Activated T-helper 17 cell treated with anti-CD3 and anti-CD28 coated beads, Interleukin-2, amount 50 U/mL, for 72 hours (primary cell): ENCODE results near the gene SLFNL1. TPM values are rescaled to one million over a fixed set of nuclear protein-coding genes. Genes with fewer than 3 reads are reported as not detected.
A peak's percentile ranks its signal among the peaks of the same experiment; 100 is the strongest.

Experiments
- ATAC-seq: fragments of 150-1000 bp; cut with Tn5 transposase; replicated peaks from 2 replicates; pipeline ENCODE4 v1.10.0; 2021; ENCODE audit warnings: mild to moderate bottlenecking, moderate library complexity
- H3K27ac Mint-ChIP-seq: one replicate; pipeline ENCODE4 v1.8.0; 2022; ENCODE audit warnings: mixed read lengths
- H3K27me3 Mint-ChIP-seq: one replicate; pipeline ENCODE4 v1.8.0; 2022; ENCODE audit warnings: mixed read lengths
- H3K36me3 Mint-ChIP-seq: one replicate; pipeline ENCODE4 v1.8.0; 2022; ENCODE audit warnings: low read depth, mild to moderate bottlenecking, mixed read lengths
- H3K4me1 Mint-ChIP-seq: one replicate; pipeline ENCODE4 v1.8.0; 2022; ENCODE audit warnings: mixed read lengths
- H3K4me3 Mint-ChIP-seq: one replicate; pipeline ENCODE4 v1.8.0; 2022; ENCODE audit warnings: mild to moderate bottlenecking, mixed read lengths
- H3K9me3 Mint-ChIP-seq: one replicate; pipeline ENCODE4 v1.8.0; 2022; ENCODE audit warnings: mixed read lengths
- total RNA-seq, 2 donors: library from RNA; stranded (reverse); gene quantifications; one replicate each; pipeline ENCODE4 v1.2.3, GENCODE V29; 2022

The SLFNL1 gene
- total RNA-seq: under 1 TPM; 0.13 to 0.32 TPM

- no peak within 1 kb of the TSS for H3K27ac Mint-ChIP-seq
- peaks cover 25% of the 10 kb centered on the region for H3K36me3 Mint-ChIP-seq
- no peaks in the 10 kb centered on the region for H3K27me3 Mint-ChIP-seq
- no peak for ATAC-seq
- no peaks in the 10 kb centered on the region for H3K9me3 Mint-ChIP-seq
- H3K4me3 Mint-ChIP-seq: no peak within 1 kb of the TSS
- peaks cover 4% of the 10 kb centered on the region for H3K4me1 Mint-ChIP-seq
Observed at GRCh38 chr1:41021526-41022308, at the start of gene SLFNL1. TSS of gene SLFNL1 (minus strand) at chr1:41021725. CDS start at chr1:41020660, 1,065 bp downstream.

- H3K36me3 Mint-ChIP-seq: peaks cover 65% of the 10 kb centered on the region
- H3K27ac Mint-ChIP-seq: no peak overlapping the region
- H3K4me1 Mint-ChIP-seq: no peaks in the 10 kb centered on the region
- H3K27me3 Mint-ChIP-seq: no peaks in the 10 kb centered on the region
- no peaks in the 10 kb centered on the region for H3K9me3 Mint-ChIP-seq
- H3K4me3 Mint-ChIP-seq: no peak overlapping the region
- ATAC-seq: no peak
Observed at GRCh38 chr1:41056907-41057306, 35.4 kb upstream of the SLFNL1 start.

DNA sequence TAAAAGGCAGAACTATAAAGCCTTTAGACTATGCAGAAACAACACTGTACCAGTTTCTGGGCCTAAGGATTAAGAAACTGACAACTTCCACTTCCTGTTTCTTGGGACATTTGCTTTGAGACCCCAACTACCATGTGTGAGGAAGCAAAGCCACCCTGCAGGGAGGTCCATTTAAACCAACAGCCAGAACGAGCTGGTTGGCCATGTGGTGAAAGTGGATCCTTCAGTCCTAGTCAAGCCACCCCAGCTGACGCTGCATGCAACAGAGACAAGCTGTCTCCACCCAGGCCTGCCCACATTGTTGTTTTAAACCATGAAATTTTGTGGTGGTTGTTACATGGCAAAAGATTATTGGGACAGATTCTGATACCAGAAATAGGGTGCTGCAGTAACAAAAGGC is 31.8 kb upstream of the SLFNL1 start:
- Mint-ChIP-seq H3K9me3 (no peaks in the 10 kb centered on the region), H3K36me3 (peaks cover 45% of the 10 kb centered on the region), H3K27me3 (no peaks in the 10 kb centered on the region), H3K27ac (no peak overlapping the region), H3K4me3 (no peak overlapping the region), H3K4me1 (no peaks in the 10 kb centered on the region)
- ATAC-seq: no peak

GRCh38 chr1:41051022-41051421 is 29.5 kb upstream of the SLFNL1 start:
- no peak for ATAC-seq
- Mint-ChIP-seq H3K27ac (no peak overlapping the region), H3K27me3 (no peaks in the 10 kb centered on the region), H3K4me1 (no peaks in the 10 kb centered on the region), H3K4me3 (no peak overlapping the region), H3K9me3 (no peaks in the 10 kb centered on the region), H3K36me3 (peaks cover 47% of the 10 kb centered on the region)

DNA sequence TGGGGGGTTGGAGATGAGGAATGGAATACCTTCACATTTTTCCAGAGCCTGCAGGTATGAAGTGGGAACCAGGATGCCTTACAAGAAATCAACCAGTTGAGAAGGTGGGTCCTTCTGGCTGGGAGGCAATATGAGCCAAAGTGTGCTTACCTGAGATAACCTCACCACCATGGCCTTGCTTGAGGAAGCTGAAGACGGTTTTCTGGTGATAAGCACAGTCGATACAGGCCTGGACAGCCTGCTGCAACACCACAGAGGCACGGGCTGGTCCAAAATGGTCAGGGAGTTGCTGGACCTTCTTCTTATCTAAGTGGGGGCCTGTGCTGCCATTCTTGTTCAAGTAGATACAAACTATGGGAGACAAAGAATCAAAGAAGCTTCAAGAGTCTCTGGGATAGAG is 27.0 kb upstream of the SLFNL1 start:
- ATAC-seq: no peak
- H3K36me3 Mint-ChIP-seq: peaks cover 57% of the 10 kb centered on the region
- no peak overlapping the region for H3K4me3 Mint-ChIP-seq
- peaks cover 6% of the 10 kb centered on the region for H3K4me1 Mint-ChIP-seq
- H3K27me3 Mint-ChIP-seq: no peaks in the 10 kb centered on the region
- no peak overlapping the region for H3K27ac Mint-ChIP-seq
- H3K9me3 Mint-ChIP-seq: no peaks in the 10 kb centered on the region

DNA sequence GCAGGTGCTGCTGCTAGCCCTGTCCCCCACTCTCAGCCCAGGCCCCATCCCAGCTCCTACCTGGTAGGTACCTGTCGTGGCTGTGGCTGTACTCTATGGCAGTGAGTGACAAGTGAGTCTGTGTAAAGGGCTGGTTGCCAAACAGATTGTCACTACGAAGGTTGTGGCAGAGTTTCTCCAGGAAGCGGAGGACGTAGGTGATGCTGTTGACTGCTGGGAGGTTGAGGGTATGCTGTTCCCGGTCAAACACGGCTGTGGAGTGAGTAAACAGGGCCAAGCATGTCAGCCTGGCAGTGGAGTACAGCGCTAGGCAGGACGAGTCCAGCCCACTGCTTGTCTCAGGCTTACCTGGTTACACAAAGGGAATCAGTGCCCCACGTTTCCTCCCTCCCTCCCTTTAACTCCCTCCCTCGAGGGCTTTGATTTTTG is 24.8 kb upstream of the SLFNL1 start:
- Mint-ChIP-seq H3K4me3 (no peak overlapping the region), H3K27ac (no peak overlapping the region), H3K36me3 (peaks cover 46% of the 10 kb centered on the region), H3K4me1 (peaks cover 6% of the 10 kb centered on the region), H3K9me3 (no peaks in the 10 kb centered on the region), H3K27me3 (no peaks in the 10 kb centered on the region)
- no peak for ATAC-seq

DNA sequence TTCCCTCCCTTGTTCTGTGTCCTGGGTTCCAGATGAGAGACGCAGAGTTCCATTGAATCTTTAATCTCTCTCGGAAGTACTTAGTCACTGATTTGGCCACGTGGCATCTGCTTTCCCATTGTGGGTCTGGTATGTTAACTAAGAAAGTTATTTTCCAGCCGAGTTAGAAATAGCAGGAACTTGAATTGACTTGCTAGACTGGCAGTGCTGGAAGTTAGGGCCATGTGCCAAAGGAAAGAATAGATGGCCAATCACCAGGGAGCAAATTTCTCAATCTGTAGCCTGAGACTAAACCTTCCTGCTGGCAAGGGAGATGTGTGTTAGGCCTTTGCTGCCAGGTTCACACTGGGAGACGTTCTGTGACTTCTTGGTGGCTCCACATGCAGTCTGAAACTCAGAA is 24.2 kb upstream of the SLFNL1 start:
- Mint-ChIP-seq H3K4me3 (no peak overlapping the region), H3K36me3 (peaks cover 46% of the 10 kb centered on the region), H3K27me3 (no peaks in the 10 kb centered on the region), H3K9me3 (no peaks in the 10 kb centered on the region), H3K27ac (no peak overlapping the region), H3K4me1 (peaks cover 6% of the 10 kb centered on the region)
- ATAC-seq: no peak

DNA sequence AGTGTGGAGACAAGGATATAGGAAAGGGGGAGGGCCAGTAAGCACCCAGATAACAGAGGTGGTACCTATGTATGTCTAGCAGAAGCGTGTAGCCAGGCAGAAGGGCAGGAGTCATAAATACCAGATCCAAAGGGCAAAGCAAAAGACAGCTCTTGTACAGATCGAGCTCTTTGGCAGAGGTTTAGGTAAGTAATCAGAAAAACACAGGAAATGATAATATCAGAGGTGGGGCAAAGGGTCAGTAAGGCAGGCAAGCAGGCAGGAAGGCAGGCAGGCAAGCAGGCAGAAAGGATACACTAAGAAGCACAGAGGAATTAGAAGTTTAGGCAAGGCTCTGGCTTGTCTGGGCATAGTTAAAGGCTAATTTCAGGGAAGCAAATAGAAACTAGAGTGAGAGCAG is 22.7 kb upstream of the SLFNL1 start:
- Mint-ChIP-seq H3K36me3 (peaks cover 52% of the 10 kb centered on the region), H3K27me3 (no peaks in the 10 kb centered on the region), H3K27ac (peak overlapping the region; percentile 29), H3K4me1 (peaks cover 6% of the 10 kb centered on the region), H3K4me3 (no peak overlapping the region), H3K9me3 (no peaks in the 10 kb centered on the region)
- ATAC-seq: no peak

- no peaks in the 10 kb centered on the region for H3K27me3 Mint-ChIP-seq
- ATAC-seq: no peak
- peaks cover 48% of the 10 kb centered on the region for H3K36me3 Mint-ChIP-seq
- no peak overlapping the region for H3K4me3 Mint-ChIP-seq
- no peak overlapping the region for H3K27ac Mint-ChIP-seq
- H3K9me3 Mint-ChIP-seq: no peaks in the 10 kb centered on the region
- peaks cover 6% of the 10 kb centered on the region for H3K4me1 Mint-ChIP-seq
Observed at GRCh38 chr1:41041614-41042270, 20.2 kb upstream of the SLFNL1 start.

DNA sequence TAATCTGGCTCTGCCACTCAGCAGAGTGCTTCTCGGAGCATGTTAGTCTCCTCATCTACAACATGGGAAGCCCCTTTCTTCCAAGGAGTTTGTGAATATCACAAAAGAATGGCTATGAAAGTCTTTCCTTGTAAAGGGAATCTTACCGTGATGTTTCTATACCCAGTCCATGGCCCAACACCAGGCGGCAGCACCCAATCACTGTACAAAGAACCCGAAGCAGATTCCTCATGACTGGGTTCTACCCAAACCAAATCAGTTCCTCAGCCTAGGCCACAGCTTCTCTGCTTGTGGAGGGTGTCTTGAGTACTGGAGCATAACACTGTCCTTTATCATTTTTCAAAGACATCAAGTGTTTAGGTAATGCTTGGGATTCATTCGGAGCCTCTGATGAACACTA is 16.6 kb upstream of the SLFNL1 start:
- H3K4me1 Mint-ChIP-seq: no peaks in the 10 kb centered on the region
- no peak overlapping the region for H3K27ac Mint-ChIP-seq
- H3K9me3 Mint-ChIP-seq: no peaks in the 10 kb centered on the region
- H3K4me3 Mint-ChIP-seq: no peak overlapping the region
- ATAC-seq: no peak
- H3K27me3 Mint-ChIP-seq: no peaks in the 10 kb centered on the region
- H3K36me3 Mint-ChIP-seq: peaks cover 30% of the 10 kb centered on the region

DNA sequence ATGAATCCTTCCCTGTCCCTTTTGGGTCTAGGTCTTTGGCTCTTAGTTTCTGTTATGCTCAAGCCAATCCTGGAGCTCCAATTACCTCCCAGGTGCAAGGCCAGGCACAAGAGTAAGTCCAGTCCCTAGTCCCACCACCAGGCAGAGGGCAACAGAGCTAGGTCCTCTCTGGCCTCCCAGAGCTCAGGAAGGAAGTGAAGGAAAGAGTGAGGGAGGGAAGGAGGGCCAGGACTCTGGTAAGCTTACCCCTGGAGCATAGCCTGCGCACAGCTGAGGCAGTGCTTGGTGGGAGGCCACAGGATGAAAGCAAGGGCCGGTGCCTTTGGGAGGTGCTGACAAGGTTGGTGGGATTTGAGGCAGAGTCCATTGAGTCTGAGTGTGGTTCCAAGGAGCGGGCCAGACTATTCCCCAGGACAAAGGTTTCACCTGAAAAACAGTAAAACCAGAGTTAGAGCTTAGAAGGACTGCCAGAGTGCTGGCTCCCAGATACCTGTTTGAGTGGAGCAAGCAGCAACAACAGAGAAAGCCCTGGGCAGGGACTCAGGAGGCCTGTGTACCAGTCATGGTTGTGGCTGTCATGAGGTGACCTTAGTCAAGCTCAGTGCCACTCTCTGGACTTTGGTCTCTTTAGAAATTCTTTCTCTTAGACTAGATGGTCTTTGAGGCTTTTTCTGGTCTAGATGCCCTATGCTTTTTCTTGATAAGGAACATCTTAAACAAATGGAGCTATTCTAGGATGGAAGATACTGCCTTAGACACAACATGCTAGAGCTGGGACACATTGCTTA is 15.8 kb upstream of the SLFNL1 start:
- no peak overlapping the region for H3K4me3 Mint-ChIP-seq
- peaks cover 26% of the 10 kb centered on the region for H3K36me3 Mint-ChIP-seq
- no peaks in the 10 kb centered on the region for H3K9me3 Mint-ChIP-seq
- no peak for ATAC-seq
- no peak overlapping the region for H3K27ac Mint-ChIP-seq
- no peaks in the 10 kb centered on the region for H3K27me3 Mint-ChIP-seq
- H3K4me1 Mint-ChIP-seq: no peaks in the 10 kb centered on the region

DNA sequence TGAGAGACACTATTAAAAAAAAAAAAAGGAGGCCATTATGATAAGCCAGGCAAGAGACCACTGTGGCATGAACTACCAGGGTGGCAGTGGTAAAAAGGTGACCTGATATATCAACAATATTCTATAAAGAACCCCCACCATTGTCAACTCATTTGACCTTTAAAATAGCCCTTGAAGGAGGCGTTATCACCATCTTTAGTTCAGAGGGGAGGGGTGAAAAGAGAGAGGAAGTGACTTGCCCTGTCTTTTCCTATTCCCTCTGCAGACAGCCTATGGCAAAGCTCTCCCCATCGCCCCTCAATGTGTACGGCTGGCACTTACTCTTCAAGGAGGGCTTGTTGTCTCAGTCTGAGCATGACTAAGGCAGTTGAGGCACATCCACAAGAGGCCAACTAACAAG is 11.7 kb upstream of the SLFNL1 start:
- peak overlapping the region; percentile 42 for H3K27ac Mint-ChIP-seq
- H3K4me3 Mint-ChIP-seq: no peak overlapping the region
- no peaks in the 10 kb centered on the region for H3K9me3 Mint-ChIP-seq
- H3K36me3 Mint-ChIP-seq: peaks cover 35% of the 10 kb centered on the region
- ATAC-seq: no peak
- H3K4me1 Mint-ChIP-seq: no peaks in the 10 kb centered on the region
- H3K27me3 Mint-ChIP-seq: no peaks in the 10 kb centered on the region

DNA sequence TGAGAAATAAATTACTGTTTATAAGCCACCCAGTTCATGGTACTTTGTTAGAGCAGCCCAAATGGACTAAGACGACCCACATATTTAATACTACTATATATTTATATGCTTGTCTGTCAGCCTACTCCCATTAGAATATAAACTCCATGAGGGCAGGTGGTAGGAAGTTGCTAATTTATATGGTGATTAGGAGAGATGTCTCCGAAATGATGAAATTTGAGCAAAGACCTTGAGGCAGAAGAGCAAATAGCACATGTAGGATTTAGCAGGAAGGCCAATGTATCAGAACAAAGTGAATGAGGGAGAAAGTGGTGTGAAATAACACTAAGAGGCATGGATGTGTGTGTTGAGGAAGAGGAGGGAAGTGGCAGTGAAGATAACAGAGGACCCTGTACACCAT is 10.6 kb upstream of the SLFNL1 start:
- no peaks in the 10 kb centered on the region for H3K4me1 Mint-ChIP-seq
- no peaks in the 10 kb centered on the region for H3K9me3 Mint-ChIP-seq
- no peak overlapping the region for H3K4me3 Mint-ChIP-seq
- no peaks in the 10 kb centered on the region for H3K27me3 Mint-ChIP-seq
- ATAC-seq: no peak
- peaks cover 41% of the 10 kb centered on the region for H3K36me3 Mint-ChIP-seq
- no peak overlapping the region for H3K27ac Mint-ChIP-seq

DNA sequence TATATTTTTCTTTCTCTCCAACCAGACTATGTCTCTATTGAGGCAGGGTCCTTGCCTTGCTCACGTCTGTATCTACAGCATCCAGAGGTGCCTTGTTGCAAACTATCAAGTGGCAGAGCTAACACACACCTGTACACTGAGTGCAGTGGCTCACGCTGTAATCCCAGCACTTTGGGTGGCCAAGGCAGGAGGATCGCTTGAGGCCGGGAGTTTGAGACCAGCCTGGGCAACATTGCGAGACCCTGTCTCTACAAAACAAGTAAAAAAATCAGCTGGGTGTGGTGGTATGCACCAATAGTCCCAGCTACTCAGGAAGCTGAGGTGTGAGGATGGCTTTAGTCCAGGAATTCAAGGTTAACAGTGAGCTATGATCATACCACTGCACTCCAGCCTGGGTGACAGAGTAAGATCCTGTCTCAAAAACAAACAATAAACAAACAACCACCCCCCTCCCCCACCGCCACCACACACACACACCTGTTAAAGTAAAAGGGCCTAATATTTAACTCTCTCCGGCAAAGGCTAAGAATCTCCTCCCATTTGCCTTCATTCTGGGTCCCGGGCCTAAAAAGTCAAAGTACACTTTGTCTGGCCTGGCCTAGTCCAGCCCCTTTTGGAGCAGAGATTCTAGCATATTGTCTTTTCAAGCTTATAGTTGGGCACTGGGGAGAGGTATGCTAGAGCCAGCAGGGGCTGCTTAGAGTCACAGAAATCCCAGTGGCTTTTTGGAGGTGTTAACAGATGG is 9.5 kb upstream of the SLFNL1 start:
- Mint-ChIP-seq H3K27ac (peak overlapping the region; percentile 27), H3K36me3 (peaks cover 43% of the 10 kb centered on the region), H3K27me3 (no peaks in the 10 kb centered on the region), H3K4me3 (no peak overlapping the region), H3K4me1 (peaks cover 4% of the 10 kb centered on the region), H3K9me3 (no peaks in the 10 kb centered on the region)
- ATAC-seq: no peak
